ENCODE measurements around the gene NMB.
"Not testable (repeated sequence)": the region's sequence is repeated elsewhere in the genome, so short reads cannot be mapped to it uniquely, and the experiment has no call there.

Gene NMB

GRCh38 chr15:84654689-84655453 lies 3.1 kb downstream of the NMB start:
- peak; percentile 82 to 89 for DNase-seq

GRCh38 chr15:84653910-84654688 lies 3.9 kb downstream of the NMB start, which contains the start of gene WDR73:
TSS of gene WDR73 (minus strand) at chr15:84654283. CDS start at chr15:84654274, 9 bp downstream.
- DNase-seq, result peak; percentile 93

DNA sequence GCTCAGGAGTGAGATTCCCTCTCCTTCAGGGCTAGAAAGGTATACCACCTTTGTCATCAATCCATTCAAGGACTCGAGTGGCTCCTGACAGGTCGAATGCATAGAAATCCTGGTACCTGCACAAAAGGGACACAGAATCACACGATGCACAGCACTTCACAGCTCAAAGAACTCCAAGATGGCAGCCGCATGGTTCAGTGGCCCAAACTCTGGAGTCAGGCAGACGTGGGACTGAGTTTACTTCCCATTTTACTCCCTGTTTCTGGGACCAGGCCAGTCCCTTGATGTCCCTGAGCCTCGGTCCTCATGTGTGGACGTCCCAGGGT lies 4.5 kb downstream of the NMB start:
- DNase-seq, result no peak

DNA sequence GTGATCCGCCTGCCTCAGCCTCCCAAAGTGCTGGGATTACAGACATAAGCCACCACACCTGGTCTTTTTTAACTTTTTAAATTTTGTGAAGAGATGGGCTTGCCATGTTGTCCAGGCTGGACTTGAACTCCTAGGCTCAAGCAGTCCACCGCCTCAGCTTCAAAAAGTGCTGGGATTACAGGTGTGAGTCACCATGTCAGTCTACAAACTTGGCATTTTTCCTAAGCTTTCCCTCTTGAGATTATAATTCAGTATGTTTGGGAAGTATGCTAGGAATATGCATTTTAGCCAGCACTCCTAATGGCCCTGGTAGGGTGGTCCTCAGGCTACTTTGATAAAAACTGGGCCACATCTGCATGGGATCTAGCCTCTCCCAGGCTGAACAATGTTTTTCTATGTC lies 8.3 kb downstream of the NMB start:
- no peak for DNase-seq

GRCh38 chr15:84648539-84648938 lies 9.5 kb downstream of the NMB start:
- no peak for DNase-seq

- no peak for DNase-seq
Observed at GRCh38 chr15:84647726-84648125, 10.3 kb downstream of the NMB start.

DNA sequence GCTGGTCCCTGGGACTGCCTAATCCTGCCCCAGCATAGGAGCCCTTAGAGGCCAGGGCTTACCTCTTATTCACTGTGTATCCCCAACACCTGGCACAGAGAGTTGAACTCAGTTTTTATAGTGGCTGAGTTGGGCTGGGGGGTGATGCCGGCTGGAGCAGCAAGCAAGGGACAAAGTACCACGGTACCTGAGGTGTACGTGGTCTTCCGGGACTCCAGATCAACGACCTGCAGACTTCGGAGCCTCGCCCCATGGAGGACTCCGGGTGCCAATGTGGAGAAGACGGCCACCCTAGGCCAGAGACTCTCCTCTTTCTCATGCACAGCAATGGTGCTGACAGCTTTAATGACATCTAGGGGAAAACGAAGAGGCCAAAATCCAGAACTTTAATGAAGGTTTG lies 12.0 kb downstream of the NMB start:
- DNase-seq, result no peak

GRCh38 chr15:84645496-84645895 lies 12.5 kb downstream of the NMB start:
- no peak for DNase-seq

- DNase-seq, result no peak
Observed at GRCh38 chr15:84643838-84644237, 14.2 kb downstream of the NMB start.

DNA sequence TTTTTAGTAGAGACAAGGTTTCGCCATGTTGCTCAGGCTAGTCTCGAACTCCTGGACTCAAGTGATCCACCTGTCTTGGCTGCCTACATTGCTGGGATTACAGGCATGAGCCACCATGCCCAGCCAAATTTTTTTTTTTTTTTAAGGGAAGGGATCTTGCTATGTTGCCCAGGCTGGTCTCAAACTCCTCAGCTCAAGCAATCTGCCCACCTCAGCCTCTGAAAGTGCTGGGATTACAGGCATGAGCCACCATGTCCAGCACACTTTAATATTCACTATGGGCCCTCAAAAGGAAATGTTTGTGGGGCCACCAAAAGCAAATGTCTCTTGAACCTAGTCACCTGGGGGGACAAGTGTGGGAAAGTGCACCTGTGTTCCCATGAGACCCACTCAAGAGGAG lies 15.4 kb downstream of the NMB start:
- not testable (repeated sequence) for DNase-seq

DNA sequence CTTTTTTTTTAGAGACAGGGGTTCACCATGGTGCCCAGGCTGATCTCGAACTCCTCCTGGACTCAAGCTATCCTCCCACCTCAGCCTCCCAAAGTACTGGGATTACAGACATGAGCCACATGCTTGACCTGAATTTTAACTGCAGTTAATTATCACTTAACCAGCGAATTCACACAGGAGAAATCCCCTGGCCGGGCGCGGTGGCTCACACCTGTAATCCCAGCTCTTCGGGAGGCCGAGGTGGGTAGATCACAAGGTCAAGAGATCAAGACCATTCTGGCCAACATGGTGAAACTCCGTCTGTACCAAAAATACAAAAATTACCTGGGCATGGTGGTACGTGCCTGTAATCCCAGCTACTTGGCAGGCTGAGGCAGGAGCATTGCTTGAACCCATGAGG lies 16.1 kb downstream of the NMB start:
- DNase-seq, result not testable (repeated sequence)

GRCh38 chr15:84638103-84638502 lies 19.9 kb downstream of the NMB start:
- DNase-seq, result peak in 1 of 2 experiments; percentile 15

DNA sequence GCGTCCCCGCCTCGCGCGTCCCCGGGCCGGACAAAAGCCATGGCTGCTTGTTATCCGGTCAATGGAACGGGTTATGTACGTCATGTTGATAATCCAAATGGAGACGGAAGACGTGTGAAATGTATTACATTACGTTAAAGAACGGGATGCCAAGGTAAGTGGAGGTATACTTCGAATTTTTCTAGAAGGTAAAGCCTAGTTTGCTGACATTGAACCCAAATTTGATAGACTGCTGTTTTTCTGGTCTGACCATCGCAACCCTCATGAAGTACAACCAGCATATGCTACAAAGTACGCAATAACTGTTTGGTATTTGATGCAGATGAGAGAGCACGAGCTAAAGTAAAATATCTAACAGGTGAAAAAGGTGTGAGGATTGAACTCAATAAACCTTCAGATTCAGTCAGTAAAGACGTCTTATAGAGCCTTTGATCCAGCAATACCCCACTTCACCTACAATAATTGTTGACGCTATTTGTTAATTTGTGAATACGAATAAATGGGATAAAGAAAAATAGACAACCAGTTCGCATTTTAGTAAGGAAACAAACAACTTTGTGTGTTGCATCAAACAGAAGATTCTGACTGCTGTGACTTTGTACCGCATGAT lies 23.7 kb downstream of the NMB start:
- no peak for DNase-seq

GRCh38 chr15:84633311-84634227 lies 24.4 kb downstream of the NMB start:
- peak; percentile 38 to 67 for DNase-seq

- no peak for DNase-seq
Observed at GRCh38 chr15:84631706-84632272, 26.2 kb downstream of the NMB start.

DNA sequence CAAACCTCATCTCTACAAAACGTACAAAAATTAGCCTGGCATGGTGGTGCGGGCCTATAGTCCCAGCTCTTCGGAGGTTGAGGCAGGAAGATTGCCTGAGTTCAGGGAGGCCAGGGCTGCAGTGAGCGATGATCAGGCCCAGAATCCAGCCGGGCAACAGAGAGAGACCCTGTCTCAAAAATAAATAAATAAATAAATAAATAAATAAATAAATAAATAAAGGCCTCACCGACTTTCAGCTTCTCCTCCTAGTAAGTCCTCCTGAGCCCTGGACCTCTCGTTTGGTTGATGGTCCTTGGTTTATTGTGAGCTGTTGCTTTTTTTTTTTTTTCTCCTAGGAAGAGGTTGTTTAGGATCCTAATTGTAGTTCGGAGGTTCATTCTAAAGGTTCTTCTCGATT lies 29.0 kb downstream of the NMB start:
- DNase-seq, result no peak

GRCh38 chr15:84625123-84625522 lies 32.9 kb downstream of the NMB start:
- DNase-seq, result no peak

- DNase-seq, result no peak
Observed at GRCh38 chr15:84624359-84624758, 33.6 kb downstream of the NMB start.

DNA sequence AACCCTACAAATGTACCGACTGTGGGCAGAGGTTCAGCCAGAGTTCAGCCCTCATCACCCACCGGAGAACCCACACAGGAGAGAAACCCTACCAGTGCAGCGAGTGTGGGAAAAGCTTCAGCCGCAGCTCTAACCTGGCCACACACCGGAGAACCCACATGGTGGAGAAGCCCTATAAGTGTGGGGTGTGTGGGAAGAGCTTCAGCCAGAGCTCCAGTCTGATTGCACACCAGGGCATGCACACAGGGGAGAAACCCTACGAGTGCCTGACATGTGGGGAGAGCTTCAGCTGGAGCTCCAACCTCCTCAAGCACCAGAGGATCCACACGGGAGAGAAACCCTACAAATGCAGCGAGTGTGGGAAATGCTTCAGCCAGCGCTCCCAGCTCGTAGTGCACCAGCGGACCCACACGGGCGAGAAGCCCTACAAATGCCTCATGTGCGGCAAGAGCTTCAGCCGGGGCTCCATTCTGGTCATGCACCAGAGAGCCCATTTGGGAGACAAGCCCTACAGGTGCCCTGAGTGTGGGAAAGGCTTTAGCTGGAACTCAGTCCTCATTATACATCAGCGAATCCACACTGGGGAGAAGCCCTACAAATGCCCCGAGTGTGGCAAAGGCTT lies 36.5 kb downstream of the NMB start:
- no peak for DNase-seq

GRCh38 chr15:84620626-84621025 lies 37.4 kb downstream of the NMB start:
- DNase-seq, result no peak

DNA sequence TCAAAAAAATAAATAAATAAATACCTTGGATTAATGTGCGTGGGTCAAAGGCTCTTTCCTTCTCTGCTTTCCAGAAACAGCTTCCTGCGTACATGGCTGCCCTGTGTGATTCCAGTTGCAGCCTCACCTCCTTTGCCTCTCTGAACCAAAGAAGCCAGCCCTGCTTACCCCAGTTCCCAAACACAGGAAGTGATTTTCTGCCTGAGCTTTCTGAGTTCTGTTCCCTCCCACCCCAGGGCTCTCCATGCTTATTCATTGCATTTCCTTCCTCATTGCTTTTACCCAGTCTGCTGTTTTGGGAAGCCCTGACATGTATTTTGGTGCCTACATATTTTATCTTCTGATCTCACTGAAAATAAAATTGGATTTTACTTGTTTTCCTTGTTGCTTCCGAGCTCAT lies 41.8 kb downstream of the NMB start:
- DNase-seq, result no peak

DNA sequence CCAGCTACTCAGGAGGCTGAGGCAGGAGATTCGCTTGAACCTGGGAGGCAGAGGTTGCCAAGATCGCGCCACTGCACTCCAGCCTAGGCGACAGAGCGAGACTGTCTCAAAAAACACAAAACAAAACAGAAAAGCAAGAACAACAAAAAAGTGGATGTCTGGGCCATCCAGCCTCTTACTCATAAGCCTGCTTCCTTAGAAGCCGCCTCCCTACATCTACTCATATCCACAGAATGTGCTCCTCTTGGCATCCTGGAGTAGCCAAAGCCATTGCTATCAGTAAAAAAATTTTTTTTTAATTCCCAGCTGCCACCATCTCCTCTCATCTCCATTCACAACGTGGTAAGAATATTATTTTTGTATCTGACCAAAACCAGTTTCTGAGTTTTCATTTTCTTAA lies 46.4 kb downstream of the NMB start:
- DNase-seq, result no peak

Data from NCI-H2081 (cell line).